ENCODE measurements around the gene SLC8A2. TPM values are rescaled to one million over a fixed set of nuclear protein-coding genes. Genes with fewer than 3 reads are reported as not detected.
"Not testable (repeated sequence)": the region's sequence is repeated elsewhere in the genome, so short reads cannot be mapped to it uniquely, and the experiment has no call there.

SLC8A2 gene
- total RNA-seq, 1 experiment from 2014 or later, result not detected

GRCh38 chr19:47384533-47384932 is 87.2 kb downstream of the SLC8A2 start:
- not testable (repeated sequence) for H3K27ac ChIP-seq; H3K4me1 ChIP-seq (replicated peaks); DNase-seq (ENCODE audit: low read depth in 1 of 2, low spot score in 2 of 2); H3K27me3 ChIP-seq (replicated peaks); H3K4me3 ChIP-seq; H3K9me3 ChIP-seq (replicated peaks)
- H3K36me3 ChIP-seq, result peaks cover 28% of the 10 kb centered on the region

- DNase-seq (ENCODE audit: low read depth in 1 of 2, low spot score in 2 of 2); H3K4me1 ChIP-seq (replicated peaks); H3K9me3 ChIP-seq (replicated peaks); H3K27ac ChIP-seq; H3K27me3 ChIP-seq (replicated peaks); H3K4me3 ChIP-seq: not testable (repeated sequence)
- H3K36me3 ChIP-seq, result peaks cover 33% of the 10 kb centered on the region
Observed at GRCh38 chr19:47383890-47384289, 87.8 kb downstream of the SLC8A2 start.

GRCh38 chr19:47381653-47382279 is 89.9 kb downstream of the SLC8A2 start:
- no peak for DNase-seq (ENCODE audit: low read depth in 1 of 2, low spot score in 2 of 2)
- no peak overlapping the region for H3K4me3 ChIP-seq
- peaks cover 45% of the 10 kb centered on the region for H3K36me3 ChIP-seq
- no peaks in the 10 kb centered on the region for H3K27me3 ChIP-seq (replicated peaks)
- no peaks in the 10 kb centered on the region for H3K4me1 ChIP-seq (replicated peaks)
- H3K27ac ChIP-seq, result no peak overlapping the region
- no peaks in the 10 kb centered on the region for H3K9me3 ChIP-seq (replicated peaks)

- no peak overlapping the region for H3K27ac ChIP-seq
- H3K4me1 ChIP-seq (replicated peaks), result no peaks in the 10 kb centered on the region
- no peak for DNase-seq (ENCODE audit: low read depth in 1 of 2, low spot score in 2 of 2)
- H3K36me3 ChIP-seq, result peaks cover 52% of the 10 kb centered on the region
- H3K9me3 ChIP-seq (replicated peaks), result no peaks in the 10 kb centered on the region
- no peaks in the 10 kb centered on the region for H3K27me3 ChIP-seq (replicated peaks)
- no peak overlapping the region for H3K4me3 ChIP-seq
Observed at GRCh38 chr19:47381121-47381520, 90.6 kb downstream of the SLC8A2 start.

GRCh38 chr19:47380559-47380958 is 91.1 kb downstream of the SLC8A2 start:
- no peak for DNase-seq (ENCODE audit: low read depth in 1 of 2, low spot score in 2 of 2)
- Histone ChIP-seq H3K4me3 (no peak overlapping the region), H3K4me1 (replicated peaks) (no peaks in the 10 kb centered on the region), H3K9me3 (replicated peaks) (no peaks in the 10 kb centered on the region), H3K27ac (no peak overlapping the region), H3K36me3 (peaks cover 57% of the 10 kb centered on the region), H3K27me3 (replicated peaks) (no peaks in the 10 kb centered on the region)

GRCh38 chr19:47379381-47379938 is 92.2 kb downstream of the SLC8A2 start:
- DNase-seq (ENCODE audit: low read depth in 1 of 2, low spot score in 2 of 2), result no peak
- H3K9me3 ChIP-seq (replicated peaks), result no peaks in the 10 kb centered on the region
- H3K4me1 ChIP-seq (replicated peaks), result no peaks in the 10 kb centered on the region
- no peak overlapping the region for H3K27ac ChIP-seq
- H3K27me3 ChIP-seq (replicated peaks), result no peaks in the 10 kb centered on the region
- H3K36me3 ChIP-seq, result peaks cover 68% of the 10 kb centered on the region
- H3K4me3 ChIP-seq, result no peak overlapping the region

- Histone ChIP-seq H3K27ac (no peak overlapping the region), H3K4me3 (no peak overlapping the region), H3K4me1 (replicated peaks) (no peaks in the 10 kb centered on the region), H3K36me3 (peaks cover 79% of the 10 kb centered on the region), H3K27me3 (replicated peaks) (no peaks in the 10 kb centered on the region), H3K9me3 (replicated peaks) (no peaks in the 10 kb centered on the region)
- no peak for DNase-seq (ENCODE audit: low read depth in 1 of 2, low spot score in 2 of 2)
Observed at GRCh38 chr19:47378246-47378645, 93.4 kb downstream of the SLC8A2 start.

Other genes with a start within 250 kb of the SLC8A2 start
- 4.5 and 10.1 TPM in 2 replicates for gene BBC3, start 240.7 kb downstream of the SLC8A2 start, total RNA-seq (2014; rRNA removed; shearing (Covaris generic))
- gene CCDC9, start 215.4 kb downstream of the SLC8A2 start, total RNA-seq (2014; rRNA removed; shearing (Covaris generic)), result 8.0 and 12.1 TPM in 2 replicates
- 2.4 and 2.5 TPM in 2 replicates for gene INAFM1, start 197.0 kb downstream of the SLC8A2 start, total RNA-seq (2014; rRNA removed; shearing (Covaris generic))
- gene C5AR1, start 162.0 kb downstream of the SLC8A2 start, total RNA-seq (2014; rRNA removed; shearing (Covaris generic)), result not detected in 2 replicates
- not detected in 2 replicates for gene C5AR2, start 139.7 kb downstream of the SLC8A2 start, total RNA-seq (2014; rRNA removed; shearing (Covaris generic))
- 15.0 and 16.4 TPM in 2 replicates for gene DHX34, start 122.6 kb downstream of the SLC8A2 start, total RNA-seq (2014; rRNA removed; shearing (Covaris generic))
- gene MEIS3, start 52.4 kb downstream of the SLC8A2 start, total RNA-seq (2014; rRNA removed; shearing (Covaris generic)), result 25.0 and 50.8 TPM in 2 replicates
- gene KPTN, start 12.3 kb upstream of the SLC8A2 start, total RNA-seq (2014; rRNA removed; shearing (Covaris generic)), result 3.2 and 7.2 TPM in 2 replicates
- 87.5 and 132 TPM in 2 replicates for gene NAPA, start 43.2 kb upstream of the SLC8A2 start, total RNA-seq (2014; rRNA removed; shearing (Covaris generic))
- not detected in 2 replicates for gene ZNF541, start 101.3 kb upstream of the SLC8A2 start, total RNA-seq (2014; rRNA removed; shearing (Covaris generic))
- gene BICRA, start 137.2 kb upstream of the SLC8A2 start, total RNA-seq (2014; rRNA removed; shearing (Covaris generic)), result 0.66 and 3.5 TPM in 2 replicates
- 25.7 and 35.9 TPM in 2 replicates for gene EHD2, start 241.5 kb upstream of the SLC8A2 start, total RNA-seq (2014; rRNA removed; shearing (Covaris generic))